Measurements from ENCODE around the gene SCRN1. TPM values are rescaled to one million over a fixed set of nuclear protein-coding genes. Genes with fewer than 3 reads are reported as not detected.

Gene SCRN1
- total RNA-seq, 4 donors from 2014 or later: 26.6 to 38.5 (median 32.9) TPM

DNA sequence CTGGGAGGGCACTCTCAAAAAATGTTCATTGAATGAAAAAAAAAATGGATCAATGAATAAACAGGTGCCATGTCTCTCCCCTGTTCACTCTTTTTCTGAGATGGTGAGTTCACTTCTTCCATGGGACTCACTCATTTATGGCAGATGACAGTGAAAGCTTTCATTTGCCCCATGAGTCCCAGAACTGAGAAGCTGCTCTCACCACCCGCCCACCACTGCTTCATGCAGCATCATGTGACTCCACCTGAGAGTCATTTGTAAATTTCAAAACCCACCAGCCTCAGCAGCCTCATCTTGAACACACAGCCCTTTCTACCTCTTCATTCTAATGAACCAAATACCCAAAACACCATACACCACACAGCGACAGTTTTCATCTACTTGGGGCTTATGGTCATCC lies 64.9 kb downstream of the SCRN1 start:
- Histone ChIP-seq H3K36me3 (peaks cover 0 to 4% of the 10 kb centered on the region in 2 donors), H3K9me3 (no peaks in the 10 kb centered on the region)
- intact Hi-C loops (cut with DNase I): loop anchor here (10.0 kb wide), 1 partner anchor 180 kb away; no protein-coding TSS in a partner anchor

GRCh38 chr7:29924006-29924405 lies 65.6 kb downstream of the SCRN1 start:
- Histone ChIP-seq H3K4me1 (no peaks in the 10 kb centered on the region), H3K27me3 (no peaks in the 10 kb centered on the region), H3K4me3 (replicated peaks in 1 of 3) (no peak overlapping the region), H3K27ac (no peak overlapping the region), H3K36me3 (peaks cover 0 to 4% of the 10 kb centered on the region in 2 donors), H3K9me3 (no peaks in the 10 kb centered on the region)
- no peak for DNase-seq
- 82 to 83% methylated on average over 8 to 9 of the region's 9 CpGs for WGBS, 2 donors
- intact Hi-C loops (cut with DNase I): loop anchor here (10.0 kb wide), 1 partner anchor 179 kb away; no protein-coding TSS in a partner anchor
- TF ChIP-seq POLR2A (IDR thresholded peaks at IDR 0.05): no peak
- TF ChIP-seq, protein P1, sequence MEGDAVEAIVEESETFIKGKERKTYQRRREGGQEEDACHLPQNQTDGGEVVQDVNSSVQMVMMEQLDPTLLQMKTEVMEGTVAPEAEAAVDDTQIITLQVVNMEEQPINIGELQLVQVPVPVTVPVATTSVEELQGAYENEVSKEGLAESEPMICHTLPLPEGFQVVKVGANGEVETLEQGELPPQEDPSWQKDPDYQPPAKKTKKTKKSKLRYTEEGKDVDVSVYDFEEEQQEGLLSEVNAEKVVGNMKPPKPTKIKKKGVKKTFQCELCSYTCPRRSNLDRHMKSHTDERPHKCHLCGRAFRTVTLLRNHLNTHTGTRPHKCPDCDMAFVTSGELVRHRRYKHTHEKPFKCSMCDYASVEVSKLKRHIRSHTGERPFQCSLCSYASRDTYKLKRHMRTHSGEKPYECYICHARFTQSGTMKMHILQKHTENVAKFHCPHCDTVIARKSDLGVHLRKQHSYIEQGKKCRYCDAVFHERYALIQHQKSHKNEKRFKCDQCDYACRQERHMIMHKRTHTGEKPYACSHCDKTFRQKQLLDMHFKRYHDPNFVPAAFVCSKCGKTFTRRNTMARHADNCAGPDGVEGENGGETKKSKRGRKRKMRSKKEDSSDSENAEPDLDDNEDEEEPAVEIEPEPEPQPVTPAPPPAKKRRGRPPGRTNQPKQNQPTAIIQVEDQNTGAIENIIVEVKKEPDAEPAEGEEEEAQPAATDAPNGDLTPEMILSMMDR (IDR thresholded peaks at IDR 0.05): no peak

More for the DNA sequence above, 64.9 kb downstream of the SCRN1 start:
- DNase-seq: no peak
- Histone ChIP-seq H3K27me3 (no peaks in the 10 kb centered on the region), H3K27ac (no peak overlapping the region), H3K4me1 (no peaks in the 10 kb centered on the region), H3K4me3 (replicated peaks in 1 of 3) (no peak overlapping the region)
- TF ChIP-seq, protein P1 (IDR thresholded peaks at IDR 0.05): no peak
- no peak for TF ChIP-seq POLR2A (IDR thresholded peaks at IDR 0.05)
- 94 to 97% methylated on average over 2 of the region's 2 CpGs for WGBS, 2 donors

- Histone ChIP-seq H3K4me1 (peaks cover 0 to 3% of the 10 kb centered on the region in 2 donors), H3K27me3 (no peaks in the 10 kb centered on the region), H3K9me3 (no peaks in the 10 kb centered on the region), H3K27ac (no peak overlapping the region), H3K36me3 (peaks cover 0 to 4% of the 10 kb centered on the region in 2 donors), H3K4me3 (replicated peaks in 1 of 3) (no peak overlapping the region)
- DNase-seq: no peak
- no peak for TF ChIP-seq POLR2A (IDR thresholded peaks at IDR 0.05)
- TF ChIP-seq, protein P1 (IDR thresholded peaks at IDR 0.05): no peak
- intact Hi-C loops (cut with DNase I): loop anchor here (10.0 kb wide), 1 partner anchor 178 kb away; no protein-coding TSS in a partner anchor
- WGBS, 2 donors: 71 to 84% methylated on average over 7 of the region's 7 CpGs
These were observed 66.5 kb downstream of the SCRN1 start for GRCh38 chr7:29922921-29923700.

DNA sequence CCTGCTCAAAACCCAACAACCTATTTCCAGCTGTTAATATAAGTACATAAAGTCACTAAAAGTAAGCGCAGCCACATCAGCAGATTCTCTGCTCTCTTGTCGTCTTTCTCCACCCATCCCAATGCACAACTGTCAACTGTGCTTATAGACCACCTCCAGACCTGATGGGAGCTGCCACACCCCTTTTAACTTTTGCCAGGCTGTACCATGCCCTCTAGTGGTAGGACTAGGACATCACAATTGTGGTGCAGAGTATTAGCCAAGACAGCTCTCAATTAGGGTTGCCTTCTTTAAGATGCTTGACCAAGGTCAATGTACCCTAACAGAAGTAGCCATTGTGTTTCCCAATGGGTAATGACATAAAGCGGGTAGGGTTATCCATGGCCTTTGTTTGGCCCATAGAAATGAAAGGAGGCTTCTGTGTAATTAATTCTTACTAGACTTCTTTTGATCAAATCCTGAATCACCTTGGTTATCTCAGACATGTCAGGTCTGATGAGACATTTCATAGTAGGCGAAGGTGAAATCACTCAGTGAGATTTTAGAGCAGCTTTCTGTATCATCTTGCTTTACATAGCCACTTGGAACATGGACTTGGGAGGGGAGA lies 68.1 kb downstream of the SCRN1 start:
- 48 to 57% methylated on average over 4 of the region's 4 CpGs for WGBS, 2 donors

More for the DNA sequence above, 68.1 kb downstream of the SCRN1 start:
- peaks cover 0 to 4% of the 10 kb centered on the region in 2 donors for H3K36me3 ChIP-seq
- no peaks in the 10 kb centered on the region for H3K9me3 ChIP-seq
- H3K27me3 ChIP-seq: no peaks in the 10 kb centered on the region
- TF ChIP-seq POLR2A (IDR thresholded peaks at IDR 0.05): no peak
- TF ChIP-seq, protein P1 (IDR thresholded peaks at IDR 0.05): peak; percentile 68 to 90 (median 76)
- H3K4me3 ChIP-seq (replicated peaks in 1 of 3): no peak overlapping the region
- peaks cover 3 to 12% of the 10 kb centered on the region in 2 donors for H3K4me1 ChIP-seq
- DNase-seq: peak; percentile 28
- intact Hi-C loops (cut with DNase I): loop anchor here (10.0 kb wide), 1 partner anchor 177 kb away; no protein-coding TSS in a partner anchor
- H3K27ac ChIP-seq: no peak overlapping the region

Data from thyroid gland (tissue), 4 donors.